Vagina (tissue), 1 donor: ENCODE measurements around the gene PAEP. TPM values are rescaled to one million over a fixed set of nuclear protein-coding genes. Genes with fewer than 3 reads are reported as not detected.

ENCODE experiments used
- total RNA-seq: library from RNA; depleted of rRNA; stranded (reverse); fragments of >200 nt; gene quantifications from one replicate; pipeline ENCODE4 v1.2.3, GENCODE V29; 2016

Gene PAEP
- total RNA-seq, 1 donor from 2014 or later = not detected

Other genes starting within 250 kb of the PAEP start
- gene PPP1R26, start 82.0 kb upstream of the PAEP start, total RNA-seq = 7.9 TPM
- gene MRPS2, start 61.1 kb upstream of the PAEP start, total RNA-seq = 50.1 TPM
- gene LCN1, start 40.3 kb upstream of the PAEP start, total RNA-seq = not detected
- not detected for gene OBP2A, start 15.6 kb upstream of the PAEP start, total RNA-seq
- not detected for gene GLT6D1, start 77.8 kb downstream of the PAEP start, total RNA-seq
- gene LCN9, start 101.6 kb downstream of the PAEP start, total RNA-seq = not detected
- not detected for gene SOHLH1, start 137.7 kb downstream of the PAEP start, total RNA-seq
- gene KCNT1, start 140.4 kb downstream of the PAEP start, total RNA-seq = not detected